NCI-H1105 (cell line): ENCODE data around the gene C16orf78.

ENCODE experiments used
- DNase-seq: peaks from one replicate; lab custom pipeline; 2025; lab: John Stamatoyannopoulos, UW

Gene C16orf78

GRCh38 chr16:49431591-49432290 is 58.1 kb downstream of the C16orf78 start:
- no peak for DNase-seq

GRCh38 chr16:49434733-49435132 is 61.1 kb downstream of the C16orf78 start:
- DNase-seq: no peak

- DNase-seq: no peak
Measured at GRCh38 chr16:49436181-49436580, 62.6 kb downstream of the C16orf78 start.

GRCh38 chr16:49437344-49437743 is 63.7 kb downstream of the C16orf78 start:
- no peak for DNase-seq

- DNase-seq: no peak
Measured at GRCh38 chr16:49439050-49439449, 65.4 kb downstream of the C16orf78 start.

GRCh38 chr16:49439676-49440075 is 66.1 kb downstream of the C16orf78 start:
- no peak for DNase-seq

GRCh38 chr16:49440156-49441065 is 66.8 kb downstream of the C16orf78 start:
- no peak for DNase-seq

GRCh38 chr16:49441366-49441780 is 67.8 kb downstream of the C16orf78 start:
- DNase-seq: no peak

- DNase-seq: peak; percentile 46
Measured at GRCh38 chr16:49442805-49443204, 69.2 kb downstream of the C16orf78 start.

GRCh38 chr16:49443576-49443975 is 70.0 kb downstream of the C16orf78 start:
- no peak for DNase-seq

- DNase-seq: no peak
Measured at GRCh38 chr16:49446805-49447204, 73.2 kb downstream of the C16orf78 start.
